ENCODE results near the gene MYH14. TPM values are rescaled to one million over a fixed set of nuclear protein-coding genes. Genes with fewer than 3 reads are reported as not detected.

MYH14 gene
- total and polyA plus RNA-seq, 2 donors (not counting 1 experiment from before 2014, with no cell fraction given), result not detected

GRCh38 chr19:50318438-50318837, 115.0 kb downstream of the MYH14 start:
- H4K20me1 ChIP-seq (ENCODE audit: control insufficient read depth, extremely low read depth, insufficient read depth, low read length), result no peaks in the 10 kb centered on the region
- H3K27me3 ChIP-seq (ENCODE audit: control insufficient read depth, insufficient read depth, low read length), result peaks cover 2% of the 10 kb centered on the region
- no peak for DNase-seq (ENCODE audit: low read depth in 2 of 2)

GRCh38 chr19:50319156-50319555, 115.7 kb downstream of the MYH14 start:
- Histone ChIP-seq H3K9ac (ENCODE audit: insufficient read depth, low read length) (no peak overlapping the region), H3K36me3 (ENCODE audit: control insufficient read depth, insufficient read depth, low read length) (no peaks in the 10 kb centered on the region), H3K9me3 (ENCODE audit: control insufficient read depth, insufficient read depth, low read depth, low read length) (no peaks in the 10 kb centered on the region), H2AFZ (ENCODE audit: low read length) (no peak overlapping the region), H3K79me2 (ENCODE audit: control insufficient read depth, insufficient read depth, low read length) (no peaks in the 10 kb centered on the region), H3K4me3 (replicated peaks in 1 of 4; ENCODE audit: control extremely low read depth in 1 of 4, insufficient read depth in 1 of 4, low read depth in 3 of 4, low read length in 4 of 4) (no peak overlapping the region), H3K4me2 (ENCODE audit: extremely low read depth, insufficient read depth, low read length) (no peak overlapping the region), H4K20me1 (ENCODE audit: control insufficient read depth, extremely low read depth, insufficient read depth, low read length) (no peaks in the 10 kb centered on the region), H3K4me1 (ENCODE audit: control insufficient read depth, extremely low read depth, insufficient read depth, low read length) (no peaks in the 10 kb centered on the region), H3K27me3 (ENCODE audit: control insufficient read depth, insufficient read depth, low read length) (no peaks in the 10 kb centered on the region), H3K27ac (ENCODE audit: insufficient read depth, low read length) (no peak overlapping the region)
- DNase-seq (ENCODE audit: low read depth in 2 of 2), result no peak
- TF ChIP-seq CTCF (conservative IDR thresholded peaks at IDR 0.05 in 1 of 2, IDR thresholded peaks at IDR 0.05 in 1 of 2; ENCODE audit: low read depth in 1 of 2, low read length in 2 of 2), result no peak
- no peak for TF ChIP-seq EZH2 (IDR thresholded peaks at IDR 0.05; ENCODE audit: low read length, missing control alignments)

More at GRCh38 chr19:50318438-50318837, 115.0 kb downstream of the MYH14 start:
- Histone ChIP-seq H3K4me3 (replicated peaks in 1 of 4; ENCODE audit: control extremely low read depth in 1 of 4, insufficient read depth in 1 of 4, low read depth in 3 of 4, low read length in 4 of 4) (no peak overlapping the region), H3K36me3 (ENCODE audit: control insufficient read depth, insufficient read depth, low read length) (no peaks in the 10 kb centered on the region), H3K4me2 (ENCODE audit: extremely low read depth, insufficient read depth, low read length) (no peak overlapping the region), H3K9me3 (ENCODE audit: control insufficient read depth, insufficient read depth, low read depth, low read length) (no peaks in the 10 kb centered on the region), H3K79me2 (ENCODE audit: control insufficient read depth, insufficient read depth, low read length) (no peaks in the 10 kb centered on the region), H2AFZ (ENCODE audit: low read length) (no peak overlapping the region), H3K4me1 (ENCODE audit: control insufficient read depth, extremely low read depth, insufficient read depth, low read length) (no peaks in the 10 kb centered on the region), H3K27ac (ENCODE audit: insufficient read depth, low read length) (no peak overlapping the region), H3K9ac (ENCODE audit: insufficient read depth, low read length) (no peak overlapping the region)
- TF ChIP-seq EZH2 (IDR thresholded peaks at IDR 0.05; ENCODE audit: low read length, missing control alignments) (no peak), CTCF (conservative IDR thresholded peaks at IDR 0.05 in 1 of 2, IDR thresholded peaks at IDR 0.05 in 1 of 2; ENCODE audit: low read depth in 1 of 2, low read length in 2 of 2) (no peak)

GRCh38 chr19:50320051-50320450, 116.6 kb downstream of the MYH14 start:
- Histone ChIP-seq H3K79me2 (ENCODE audit: control insufficient read depth, insufficient read depth, low read length) (no peaks in the 10 kb centered on the region), H3K27ac (ENCODE audit: insufficient read depth, low read length) (no peak overlapping the region), H3K9me3 (ENCODE audit: control insufficient read depth, insufficient read depth, low read depth, low read length) (no peaks in the 10 kb centered on the region), H2AFZ (ENCODE audit: low read length) (no peak overlapping the region), H3K36me3 (ENCODE audit: control insufficient read depth, insufficient read depth, low read length) (no peaks in the 10 kb centered on the region), H3K27me3 (ENCODE audit: control insufficient read depth, insufficient read depth, low read length) (no peaks in the 10 kb centered on the region), H3K4me2 (ENCODE audit: extremely low read depth, insufficient read depth, low read length) (no peak overlapping the region), H3K4me1 (ENCODE audit: control insufficient read depth, extremely low read depth, insufficient read depth, low read length) (no peaks in the 10 kb centered on the region), H4K20me1 (ENCODE audit: control insufficient read depth, extremely low read depth, insufficient read depth, low read length) (no peaks in the 10 kb centered on the region), H3K9ac (ENCODE audit: insufficient read depth, low read length) (no peak overlapping the region), H3K4me3 (replicated peaks in 1 of 4; ENCODE audit: control extremely low read depth in 1 of 4, insufficient read depth in 1 of 4, low read depth in 3 of 4, low read length in 4 of 4) (no peak overlapping the region)
- no peak for DNase-seq (ENCODE audit: low read depth in 2 of 2)
- TF ChIP-seq CTCF (conservative IDR thresholded peaks at IDR 0.05 in 1 of 2, IDR thresholded peaks at IDR 0.05 in 1 of 2; ENCODE audit: low read depth in 1 of 2, low read length in 2 of 2), result no peak
- TF ChIP-seq EZH2 (IDR thresholded peaks at IDR 0.05; ENCODE audit: low read length, missing control alignments), result no peak
